PC-9 (cell line): ENCODE measurements around the gene KLK13. TPM values are rescaled to one million over a fixed set of nuclear protein-coding genes. Genes with fewer than 3 reads are reported as not detected.

Experiments
- BruUV-seq: library from RNA; stranded (reverse); fragments of 400-500 nt; replicated peaks from 2 replicates; lab custom pipeline; 2021; lab: Mats Ljungman, UMichigan
- CTCF ChIA-PET: fragments of 300-600 bp; sonication (Branson Sonifier 250); formaldehyde crosslinking; loops from one replicate; lab custom pipeline; 2022; ENCODE audit warnings: antibody characterized with exemption; lab: Charles Lee
- POLR2A ChIA-PET: fragments of 300-600 bp; sonication (Branson Sonifier 250); formaldehyde crosslinking; loops from one replicate; lab custom pipeline; 2022; ENCODE audit warnings: antibody characterized with exemption; ENCODE audit not compliant: unreplicated experiment; lab: Charles Lee
- DNase-seq, 2 experiments: peaks; one replicate each; pipeline versions ENCODE4 v3.0.0 to v3.0.0-alpha.2; 2015 to 2022; ENCODE audit warnings: mixed read lengths in 1 of 2
- H2AFZ ChIP-seq: fragments of 200-600 bp; sonication (generic); 2 replicates; pipeline ENCODE4 v1.8.1; 2017; ENCODE audit warnings: antibody characterized with exemption
- H3F3A ChIP-seq: fragments of 200-600 bp; sonication (generic); 2 replicates; pipeline ENCODE4 v1.8.1; 2017; ENCODE audit warnings: antibody characterized with exemption, mild to moderate bottlenecking, low read depth; ENCODE audit not compliant: insufficient read depth
- H3K27ac ChIP-seq: fragments of 200-600 bp; sonication (generic); 2 replicates; pipeline ENCODE4 v1.6.1; 2016; ENCODE audit warnings: mixed run types
- H3K27me3 ChIP-seq: fragments of 200-600 bp; sonication (generic); 2 replicates; pipeline ENCODE4 v1.6.1; 2016; ENCODE audit warnings: low read depth, mixed run types; ENCODE audit not compliant: insufficient read depth
- H3K36me3 ChIP-seq: fragments of 200-600 bp; sonication (generic); 2 replicates; pipeline ENCODE4 v1.6.1; 2016; ENCODE audit warnings: low read depth, mixed run types
- H3K4me1 ChIP-seq: fragments of 200-600 bp; sonication (generic); replicated peaks from 2 replicates; pipeline ENCODE4 v1.6.1; 2016; ENCODE audit warnings: mixed run types; ENCODE audit not compliant: insufficient read depth
- H3K4me2 ChIP-seq: fragments of 200-600 bp; sonication (generic); 2 replicates; pipeline ENCODE4 v1.6.1; 2017; ENCODE audit warnings: mixed run types
- H3K4me3 ChIP-seq: fragments of 200-600 bp; sonication (generic); 2 replicates; pipeline ENCODE4 v1.6.1; 2016; ENCODE audit warnings: mixed run types
- H3K79me2 ChIP-seq: fragments of 200-600 bp; sonication (generic); 2 replicates; pipeline ENCODE4 v1.6.1; 2017; ENCODE audit warnings: low read depth, mixed run types
- H3K9me2 ChIP-seq: fragments of 200-600 bp; sonication (generic); 2 replicates; pipeline ENCODE4 v1.8.1; 2017; ENCODE audit warnings: mild to moderate bottlenecking; ENCODE audit not compliant: insufficient read depth
- H3K9me3 ChIP-seq: fragments of 200-600 bp; sonication (generic); 2 replicates; pipeline ENCODE4 v1.8.1; 2016; ENCODE audit warnings: low read depth; ENCODE audit not compliant: insufficient read depth
- H4K20me1 ChIP-seq: fragments of 200-600 bp; sonication (generic); 2 replicates; pipeline ENCODE4 v1.8.1; 2017; ENCODE audit not compliant: insufficient read depth
- EZH2 ChIP-seq: fragments of 200-600 bp; sonication (generic); IDR thresholded peaks from 2 replicates; pipeline ENCODE4 v1.8.0; 2017; ENCODE audit warnings: antibody characterized with exemption, low read depth
- intact Hi-C: fragments of 100-400 bp; cut with micrococcal nuclease; formaldehyde crosslinking; loops from one replicate; pipeline ENCODE4 v1.10.0; 2022; ENCODE audit not compliant: unreplicated experiment
- total RNA-seq: library from RNA; stranded (reverse); gene quantifications from 2 replicates; pipeline ENCODE4 v1.2.3, GENCODE V29; 2021
- TF ChIP-seq, protein P1 (sequence below): fragments of 200-600 bp; sonication (generic); conservative IDR thresholded peaks from 2 replicates; pipeline ENCODE4 v1.6.1; 2017; ENCODE audit warnings: mixed run types, antibody characterized with exemption, mild to moderate bottlenecking, moderate library complexity

KLK13 gene
- total RNA-seq, 1 experiment from 2014 or later, result not detected

DNA sequence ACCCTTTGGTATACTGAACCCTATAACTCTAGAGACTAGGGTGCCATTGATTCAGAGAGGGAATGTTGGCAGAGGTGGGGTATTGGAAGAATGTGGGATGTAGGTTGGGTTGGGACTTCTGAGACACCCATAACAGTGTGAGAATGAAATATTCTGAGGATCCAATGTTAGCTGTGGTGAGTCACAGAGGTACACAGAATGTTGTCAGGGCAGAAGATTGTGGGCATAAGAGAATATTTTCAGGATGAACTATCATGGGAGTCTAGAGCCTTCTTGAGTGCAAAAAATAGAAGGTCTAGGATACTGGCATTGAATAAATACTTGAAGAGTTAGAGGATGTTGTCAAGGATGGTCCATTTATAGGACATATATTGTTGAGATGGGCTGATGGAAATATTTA, 9.0 kb downstream of the KLK13 start:
- BruUV-seq, result no TSS peak
- Histone ChIP-seq H3K79me2 (no peaks in the 10 kb centered on the region), H4K20me1 (no peaks in the 10 kb centered on the region), H3K27ac (no peak overlapping the region), H3K27me3 (peaks cover 84% of the 10 kb centered on the region), H3K4me1 (no peaks in the 10 kb centered on the region), H3K4me3 (no peak overlapping the region), H3K4me2 (no peak overlapping the region), H2AFZ (no peak overlapping the region), H3K9me2 (no peaks in the 10 kb centered on the region), H3K36me3 (no peaks in the 10 kb centered on the region), H3F3A (no peaks in the 10 kb centered on the region), H3K9me3 (no peaks in the 10 kb centered on the region)
- POLR2A ChIA-PET, result no interaction called here
- TF ChIP-seq, protein P1, sequence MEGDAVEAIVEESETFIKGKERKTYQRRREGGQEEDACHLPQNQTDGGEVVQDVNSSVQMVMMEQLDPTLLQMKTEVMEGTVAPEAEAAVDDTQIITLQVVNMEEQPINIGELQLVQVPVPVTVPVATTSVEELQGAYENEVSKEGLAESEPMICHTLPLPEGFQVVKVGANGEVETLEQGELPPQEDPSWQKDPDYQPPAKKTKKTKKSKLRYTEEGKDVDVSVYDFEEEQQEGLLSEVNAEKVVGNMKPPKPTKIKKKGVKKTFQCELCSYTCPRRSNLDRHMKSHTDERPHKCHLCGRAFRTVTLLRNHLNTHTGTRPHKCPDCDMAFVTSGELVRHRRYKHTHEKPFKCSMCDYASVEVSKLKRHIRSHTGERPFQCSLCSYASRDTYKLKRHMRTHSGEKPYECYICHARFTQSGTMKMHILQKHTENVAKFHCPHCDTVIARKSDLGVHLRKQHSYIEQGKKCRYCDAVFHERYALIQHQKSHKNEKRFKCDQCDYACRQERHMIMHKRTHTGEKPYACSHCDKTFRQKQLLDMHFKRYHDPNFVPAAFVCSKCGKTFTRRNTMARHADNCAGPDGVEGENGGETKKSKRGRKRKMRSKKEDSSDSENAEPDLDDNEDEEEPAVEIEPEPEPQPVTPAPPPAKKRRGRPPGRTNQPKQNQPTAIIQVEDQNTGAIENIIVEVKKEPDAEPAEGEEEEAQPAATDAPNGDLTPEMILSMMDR, result no peak
- TF ChIP-seq EZH2, result no peak
- CTCF ChIA-PET, result no interaction called here
- intact Hi-C loops, result no loop called here
- DNase-seq, result no peak

DNA sequence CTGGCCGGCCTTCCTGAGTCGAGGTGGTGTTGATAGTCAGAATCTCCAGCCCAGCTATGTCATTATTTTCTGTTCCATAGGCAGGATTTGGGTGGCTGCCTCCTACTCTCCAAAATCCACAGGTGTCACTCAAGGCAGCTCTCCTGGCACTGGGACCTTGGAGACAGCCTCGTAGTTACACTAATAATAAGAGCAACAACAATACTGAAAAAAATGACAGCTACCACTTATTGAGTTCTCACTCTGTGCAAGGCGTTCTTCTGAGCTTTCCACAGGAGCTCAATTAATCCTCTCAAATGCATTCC, 17.9 kb downstream of the KLK13 start:
- H3K27ac ChIP-seq, result no peak overlapping the region
- CTCF ChIA-PET, result no interaction called here
- POLR2A ChIA-PET, result interaction anchor here (0.6 to 0.9 kb wide), 3 partner anchors 26 to 46 kb away, joined by 3 read pairs; partner anchors contain the start of gene KLK8
- BruUV-seq, result no TSS peak
- DNase-seq, result no peak
- H3K4me2 ChIP-seq, result no peak overlapping the region
- H3K9me3 ChIP-seq, result no peaks in the 10 kb centered on the region; the same call in 1 of the 2 replicates
- 0 out of 2 replicates have a peak, but pooled peaks cover 3% of the 10 kb centered on the region for H3F3A ChIP-seq
- H3K4me1 ChIP-seq, result no peaks in the 10 kb centered on the region
- TF ChIP-seq, protein P1, result no peak
- TF ChIP-seq EZH2, result no peak
- H3K79me2 ChIP-seq, result no peaks in the 10 kb centered on the region
- no peaks in the 10 kb centered on the region for H4K20me1 ChIP-seq
- peaks cover 55% of the 10 kb centered on the region for H3K27me3 ChIP-seq
- no peak overlapping the region for H3K4me3 ChIP-seq
- H3K36me3 ChIP-seq, result no peaks in the 10 kb centered on the region
- no peak overlapping the region for H2AFZ ChIP-seq
- intact Hi-C loops, result no loop called here
- no peaks in the 10 kb centered on the region for H3K9me2 ChIP-seq

DNA sequence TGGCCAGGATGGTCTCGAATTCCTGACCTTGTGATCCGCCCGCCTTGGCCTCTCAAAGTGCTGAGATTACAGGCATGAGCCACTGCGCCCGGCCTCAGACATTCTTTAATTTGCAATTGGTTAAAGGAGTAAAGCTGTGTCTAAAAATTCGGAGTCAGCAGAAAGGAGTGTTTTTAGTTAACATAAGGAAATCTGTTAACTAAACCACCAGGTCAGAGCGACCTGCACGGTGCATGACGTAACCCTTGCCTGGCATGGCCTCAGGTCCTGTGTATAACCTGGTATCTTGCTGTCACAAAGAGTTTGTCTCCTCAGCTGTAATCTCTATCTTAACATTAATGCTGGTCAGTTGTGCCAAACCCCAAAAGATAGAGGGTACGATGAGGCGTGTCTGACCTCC, 20.6 kb downstream of the KLK13 start:
- Histone ChIP-seq H3K9me2 (no peaks in the 10 kb centered on the region), H3K36me3 (no peaks in the 10 kb centered on the region), H3K9me3 (no peaks in the 10 kb centered on the region), H3K4me1 (no peaks in the 10 kb centered on the region), H3K4me2 (no peak overlapping the region), H4K20me1 (no peaks in the 10 kb centered on the region), H3K4me3 (no peak overlapping the region), H3F3A (0 out of 2 replicates have a peak, but pooled peaks cover 3% of the 10 kb centered on the region), H3K79me2 (no peaks in the 10 kb centered on the region), H3K27ac (no peak overlapping the region), H2AFZ (no peak overlapping the region), H3K27me3 (peaks cover 43% of the 10 kb centered on the region)
- intact Hi-C loops, result no loop called here
- TF ChIP-seq, protein P1, result no peak
- no peak for TF ChIP-seq EZH2
- no TSS peak for BruUV-seq
- POLR2A ChIA-PET, result no interaction called here
- DNase-seq, result no peak
- CTCF ChIA-PET, result no interaction called here
